Jurkat, Clone E6-1 (cell line): ENCODE results near the gene CBFA2T2.
"Not testable (repeated sequence)": the region's sequence is repeated elsewhere in the genome, so short reads cannot be mapped to it uniquely, and the experiment has no call there.

Experiments used
- DNase-seq: peaks from one replicate; pipeline ENCODE4 v3.0.0-alpha.2; 2011; ENCODE audit warnings: low read depth, low spot score
- H3K4me3 ChIP-seq: 2 replicates; pipeline ENCODE4 v1.5.1; 2011; ENCODE audit warnings: mild to moderate bottlenecking, low read length, control low read depth, moderate library complexity

Gene CBFA2T2

DNA sequence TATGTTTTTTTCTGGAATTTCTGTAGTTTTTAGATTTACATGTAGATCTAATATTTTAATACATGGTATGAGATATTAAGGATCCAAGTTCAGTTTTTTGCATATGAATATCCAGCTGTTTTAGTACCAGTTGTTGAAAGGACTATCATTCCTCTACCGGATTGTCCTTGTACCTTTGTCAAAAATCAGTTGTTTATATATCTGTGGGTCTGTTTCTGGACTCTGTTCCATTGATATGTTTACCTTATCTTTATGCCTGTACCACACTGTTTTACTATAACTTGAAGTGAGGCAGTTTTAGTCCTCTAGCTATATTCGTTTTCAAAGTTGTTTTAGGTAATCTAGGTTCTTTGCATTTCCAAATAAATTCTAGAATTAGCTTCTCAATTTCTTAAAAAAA lies 47.7 kb downstream of the CBFA2T2 start:
- no peak for DNase-seq
- no peak overlapping the region for H3K4me3 ChIP-seq

GRCh38 chr20:33539129-33539528 lies 49.2 kb downstream of the CBFA2T2 start:
- no peak for DNase-seq
- H3K4me3 ChIP-seq = no peak overlapping the region

DNA sequence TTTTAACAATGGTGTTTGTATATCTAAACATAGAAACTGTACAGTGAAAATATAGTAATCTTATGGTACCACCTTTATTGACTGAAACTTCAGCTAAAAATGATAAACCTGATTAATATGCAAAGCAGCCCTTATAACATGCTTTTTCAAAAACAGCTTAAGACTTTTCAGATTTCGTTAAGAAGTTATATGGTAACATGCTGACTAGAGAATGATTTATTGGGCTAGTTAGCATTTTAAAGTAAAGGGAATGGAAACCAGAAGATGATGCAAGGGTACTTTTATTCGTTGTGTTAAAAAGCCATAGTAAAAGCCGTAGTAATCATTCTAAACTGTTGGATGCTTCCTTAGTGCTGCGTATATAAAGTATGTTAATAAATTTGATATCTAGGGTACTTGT lies 50.5 kb downstream of the CBFA2T2 start:
- no peak for DNase-seq
- no peak overlapping the region for H3K4me3 ChIP-seq

DNA sequence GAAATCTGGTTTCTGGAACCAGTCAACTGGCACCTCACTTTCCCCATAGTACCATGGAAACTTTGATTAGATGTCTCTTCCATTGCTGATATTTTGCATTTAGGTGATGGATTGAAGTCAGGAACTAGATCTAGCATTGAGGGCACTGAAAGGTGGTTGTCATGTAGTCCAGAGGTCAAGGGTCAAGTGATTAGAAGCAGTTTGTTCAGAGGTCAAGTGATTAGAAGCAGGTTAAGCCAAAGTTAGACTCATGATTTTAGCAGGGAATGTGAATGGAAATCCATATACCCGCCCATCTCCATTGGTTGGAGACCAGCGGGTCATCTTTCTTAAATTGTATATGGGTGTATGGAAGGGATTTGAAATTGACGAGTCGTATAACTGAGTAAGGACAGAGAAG lies 51.2 kb downstream of the CBFA2T2 start:
- DNase-seq = no peak
- no peak overlapping the region for H3K4me3 ChIP-seq

- H3K4me3 ChIP-seq = no peak overlapping the region
- DNase-seq = no peak
Measured at GRCh38 chr20:33541797-33542196, 51.9 kb downstream of the CBFA2T2 start.

GRCh38 chr20:33545763-33546162 lies 55.9 kb downstream of the CBFA2T2 start:
- DNase-seq = no peak

GRCh38 chr20:33549229-33549999 lies 59.5 kb downstream of the CBFA2T2 start:
- DNase-seq = no peak

More at GRCh38 chr20:33545763-33546162, 55.9 kb downstream of the CBFA2T2 start:
- no peak overlapping the region for H3K4me3 ChIP-seq

GRCh38 chr20:33551778-33552177 lies 61.9 kb downstream of the CBFA2T2 start:
- H3K4me3 ChIP-seq = no peak overlapping the region

More at GRCh38 chr20:33549229-33549999, 59.5 kb downstream of the CBFA2T2 start:
- no peak overlapping the region for H3K4me3 ChIP-seq

GRCh38 chr20:33552519-33552918 lies 62.6 kb downstream of the CBFA2T2 start:
- no peak for DNase-seq
- no peak overlapping the region for H3K4me3 ChIP-seq

More at GRCh38 chr20:33551778-33552177, 61.9 kb downstream of the CBFA2T2 start:
- no peak for DNase-seq

DNA sequence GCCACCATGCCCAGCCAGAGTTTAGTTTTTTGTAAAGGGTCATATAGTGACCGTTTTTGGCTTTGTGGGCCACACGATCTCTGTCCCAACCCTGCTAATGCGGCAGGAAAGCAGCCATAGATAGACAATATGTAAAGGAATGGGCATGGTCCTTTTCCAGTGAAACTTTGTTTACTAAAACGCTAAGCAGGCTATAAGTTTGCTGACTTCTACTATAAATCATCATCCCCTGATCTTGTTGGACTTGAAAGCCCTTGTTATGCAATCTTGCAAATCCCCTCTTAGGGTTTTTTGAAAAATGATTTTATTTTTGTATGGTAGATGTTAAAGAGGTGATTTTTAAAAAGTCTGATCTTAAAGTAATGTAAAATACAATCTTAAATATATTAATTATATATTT lies 63.6 kb downstream of the CBFA2T2 start:
- DNase-seq = no peak
- no peak overlapping the region for H3K4me3 ChIP-seq

- no peak overlapping the region for H3K4me3 ChIP-seq
- peak; percentile 62 for DNase-seq
Measured at GRCh38 chr20:33554914-33555420, 65.1 kb downstream of the CBFA2T2 start.

DNA sequence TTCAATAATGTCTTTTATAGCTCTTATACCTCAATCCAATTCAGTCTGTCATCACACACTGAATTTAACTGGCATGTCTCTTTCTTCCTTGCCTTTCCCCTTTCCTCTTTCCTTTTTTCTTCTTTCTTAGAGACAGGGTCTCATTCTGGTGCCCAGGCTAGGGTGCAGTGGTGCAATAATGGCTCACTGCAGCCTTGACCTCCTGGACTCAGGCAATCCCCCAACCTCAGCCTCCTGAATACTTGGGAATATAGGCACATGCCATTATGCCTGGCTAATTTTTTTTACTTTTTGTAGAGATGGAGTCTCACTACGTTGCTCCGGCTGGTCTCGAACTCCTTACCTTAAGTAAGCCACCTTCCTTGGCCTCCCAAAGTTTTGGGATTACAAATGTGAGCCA lies 65.9 kb downstream of the CBFA2T2 start:
- no peak for DNase-seq
- no peak overlapping the region for H3K4me3 ChIP-seq

DNA sequence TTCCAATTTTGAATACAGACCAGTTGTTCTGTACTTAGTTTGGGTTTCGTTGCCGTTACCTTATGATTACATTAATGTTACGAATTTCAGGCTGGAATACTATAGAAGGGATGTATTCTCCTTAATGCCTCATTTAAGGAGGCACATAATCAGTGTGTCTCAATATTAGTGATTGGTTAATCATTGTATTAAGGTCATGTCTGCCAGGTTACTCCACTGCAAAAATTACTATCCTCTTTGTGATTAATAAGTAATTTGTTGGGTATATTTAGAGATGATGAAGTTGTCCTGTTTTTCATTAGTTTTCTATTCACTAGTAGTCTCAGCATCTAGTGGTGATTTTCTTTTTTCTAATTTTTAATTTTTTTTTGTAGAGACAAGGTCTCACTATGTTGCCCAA lies 66.3 kb downstream of the CBFA2T2 start:
- no peak for DNase-seq
- H3K4me3 ChIP-seq = no peak overlapping the region

DNA sequence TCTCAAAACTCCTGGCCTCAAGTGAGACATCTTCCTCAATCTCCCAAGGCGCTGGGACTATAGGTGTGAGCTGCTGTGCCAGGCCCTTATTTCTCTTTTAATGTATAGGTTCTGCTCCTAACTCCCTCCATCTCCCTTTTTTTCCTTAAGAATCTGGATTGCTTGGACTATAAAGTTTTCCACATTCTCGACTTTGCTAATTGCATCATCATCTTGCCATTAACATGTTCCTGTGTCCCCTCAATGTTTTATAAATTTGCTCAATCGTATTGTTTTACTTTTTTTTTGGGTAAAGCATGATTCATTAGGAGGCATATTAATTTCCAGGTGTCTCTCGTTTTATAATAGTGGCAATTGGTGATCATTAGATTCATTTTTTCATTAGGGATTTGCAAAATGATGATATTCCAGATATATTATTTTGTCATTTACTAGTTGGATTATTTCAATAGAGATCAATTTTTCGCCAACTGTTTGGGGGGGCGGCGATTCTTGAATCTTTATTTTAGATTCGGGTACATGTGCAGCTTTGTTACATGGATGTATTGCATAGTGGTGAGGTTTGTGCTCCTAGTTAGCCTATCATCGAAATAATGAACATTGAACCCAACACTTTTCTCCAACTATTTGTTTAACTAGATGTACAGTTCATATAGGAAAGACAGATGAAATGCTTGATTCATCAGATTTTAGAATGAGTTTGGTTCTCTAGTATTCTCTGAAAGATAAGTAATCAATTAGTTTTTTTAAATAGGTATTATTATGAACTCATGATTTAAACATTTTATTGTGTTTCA lies 68.7 kb downstream of the CBFA2T2 start:
- H3K4me3 ChIP-seq = no peak overlapping the region
- no peak for DNase-seq

- H3K4me3 ChIP-seq = no peak overlapping the region
- no peak for DNase-seq
Measured at GRCh38 chr20:33559212-33559611, 69.3 kb downstream of the CBFA2T2 start.

GRCh38 chr20:33560026-33560425 lies 70.1 kb downstream of the CBFA2T2 start:
- DNase-seq = no peak
- no peak overlapping the region for H3K4me3 ChIP-seq

DNA sequence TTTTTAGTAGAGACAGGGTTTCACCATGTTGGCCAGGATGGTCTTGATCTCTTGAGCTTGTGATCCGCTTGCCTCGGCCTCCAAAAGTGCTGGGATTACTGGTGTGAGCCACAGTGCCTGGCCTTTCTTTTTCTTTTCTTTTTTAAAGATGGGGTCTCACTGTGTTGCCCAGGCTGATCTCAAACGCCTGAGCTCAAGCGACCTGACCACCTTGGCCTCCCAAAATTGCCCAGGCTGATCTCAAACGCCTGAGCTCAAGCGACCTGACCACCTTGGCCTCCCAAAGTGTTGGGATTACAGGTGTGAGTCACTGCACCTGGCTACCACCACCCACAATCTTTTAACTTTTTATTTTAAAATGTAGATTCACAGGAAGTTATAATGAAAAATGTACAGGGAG lies 71.2 kb downstream of the CBFA2T2 start:
- not testable (repeated sequence) for H3K4me3 ChIP-seq, DNase-seq

DNA sequence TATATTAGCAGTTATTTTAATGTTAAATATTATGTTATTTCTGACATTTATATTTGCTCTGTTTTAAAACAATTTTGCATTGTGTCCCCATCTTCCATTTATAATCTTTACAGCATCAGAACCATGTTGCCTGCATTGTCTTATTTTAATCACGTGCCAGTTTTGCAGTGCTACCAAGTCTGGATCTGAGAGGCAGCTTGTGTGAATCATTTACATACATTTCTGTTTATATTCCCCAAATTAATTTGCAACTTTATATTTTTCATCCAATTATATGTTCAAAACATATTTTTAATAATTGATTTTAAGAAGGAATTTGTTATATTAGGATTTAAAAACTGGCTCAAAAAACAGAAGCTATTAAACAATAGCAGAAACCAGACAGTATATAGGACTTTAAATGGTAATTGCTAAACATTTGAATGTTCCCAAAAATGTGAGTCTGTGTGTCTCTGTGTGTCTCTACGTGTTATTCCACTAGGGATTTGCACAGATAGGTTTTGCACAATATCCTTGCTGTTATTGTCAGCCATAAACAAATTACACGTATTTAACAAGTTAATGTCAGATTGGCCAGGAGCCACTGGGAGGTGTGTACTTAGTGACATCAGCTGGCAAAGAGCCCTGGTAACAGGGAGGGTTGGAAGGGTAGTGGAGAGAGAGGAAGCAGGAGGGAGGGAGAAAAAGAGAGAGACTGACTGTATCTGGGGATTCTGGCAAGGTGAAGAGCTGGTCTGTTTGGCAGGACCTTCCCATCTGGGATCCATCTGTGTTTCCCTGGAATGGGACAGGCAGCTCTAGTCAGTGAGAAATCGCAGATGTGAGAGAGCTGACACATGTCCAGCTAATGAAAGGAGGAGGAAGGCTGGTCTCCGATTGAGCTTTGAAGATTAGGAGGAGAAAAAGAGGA lies 72.1 kb downstream of the CBFA2T2 start:
- H3K4me3 ChIP-seq = no peak overlapping the region
- no peak for DNase-seq

GRCh38 chr20:33563788-33564187 lies 73.9 kb downstream of the CBFA2T2 start:
- no peak overlapping the region for H3K4me3 ChIP-seq
- no peak for DNase-seq
